Keratinocyte (primary cell): ENCODE measurements around the gene PPA2.

Experiments used
- EZH2 ChIP-seq: IDR thresholded peaks from one replicate; pipeline ENCODE4 v1.6.1; 2012; ENCODE audit warnings: inconsistent platforms, mild to moderate bottlenecking, low read length, moderate library complexity
- TF ChIP-seq, protein P1 (sequence below), 3 experiments: IDR thresholded peaks in 1 of 3; conservative IDR thresholded peaks in 1 of 3; optimal IDR thresholded peaks in 1 of 3; 2 replicates in 2 of 3; 3 replicates in 1 of 3; pipeline versions ENCODE3 to v1.5.1; 2011; ENCODE audit warnings: low read length in 3 of 3, mild to moderate bottlenecking in 3 of 3, moderate library complexity in 2 of 3, control low read depth in 1 of 3, inconsistent platforms in 1 of 3; ENCODE audit not compliant: insufficient read depth in 2 of 3; ENCODE audit errors: extremely low read depth in 1 of 3

DNA sequence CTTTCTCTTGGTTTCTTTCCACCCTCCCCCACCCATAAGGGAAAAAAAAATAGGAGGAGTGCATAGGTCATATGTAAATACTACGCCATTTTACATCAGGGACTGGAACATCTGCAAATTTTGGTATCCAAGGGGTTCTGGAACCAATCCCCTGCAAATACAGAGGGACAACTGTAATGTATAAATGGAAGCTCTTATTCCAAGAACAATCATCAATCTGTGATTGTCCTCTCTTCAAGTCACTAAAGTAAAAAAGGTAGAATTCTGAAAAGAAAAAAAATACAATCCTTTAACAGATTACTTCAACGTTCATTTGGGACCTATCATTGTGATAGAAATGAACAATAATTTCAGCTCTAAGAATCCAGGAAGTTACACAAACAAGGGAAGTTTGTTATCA lies 13.6 kb downstream of the PPA2 start:
- TF ChIP-seq, protein P1, sequence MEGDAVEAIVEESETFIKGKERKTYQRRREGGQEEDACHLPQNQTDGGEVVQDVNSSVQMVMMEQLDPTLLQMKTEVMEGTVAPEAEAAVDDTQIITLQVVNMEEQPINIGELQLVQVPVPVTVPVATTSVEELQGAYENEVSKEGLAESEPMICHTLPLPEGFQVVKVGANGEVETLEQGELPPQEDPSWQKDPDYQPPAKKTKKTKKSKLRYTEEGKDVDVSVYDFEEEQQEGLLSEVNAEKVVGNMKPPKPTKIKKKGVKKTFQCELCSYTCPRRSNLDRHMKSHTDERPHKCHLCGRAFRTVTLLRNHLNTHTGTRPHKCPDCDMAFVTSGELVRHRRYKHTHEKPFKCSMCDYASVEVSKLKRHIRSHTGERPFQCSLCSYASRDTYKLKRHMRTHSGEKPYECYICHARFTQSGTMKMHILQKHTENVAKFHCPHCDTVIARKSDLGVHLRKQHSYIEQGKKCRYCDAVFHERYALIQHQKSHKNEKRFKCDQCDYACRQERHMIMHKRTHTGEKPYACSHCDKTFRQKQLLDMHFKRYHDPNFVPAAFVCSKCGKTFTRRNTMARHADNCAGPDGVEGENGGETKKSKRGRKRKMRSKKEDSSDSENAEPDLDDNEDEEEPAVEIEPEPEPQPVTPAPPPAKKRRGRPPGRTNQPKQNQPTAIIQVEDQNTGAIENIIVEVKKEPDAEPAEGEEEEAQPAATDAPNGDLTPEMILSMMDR (optimal IDR thresholded peaks at IDR 0.05 in 1 of 3, IDR thresholded peaks at IDR 0.05 in 1 of 3, conservative IDR thresholded peaks at IDR 0.05 in 1 of 3; ENCODE audit: extremely low read depth in 1 of 3, insufficient read depth in 2 of 3, low read length in 3 of 3): no peak
- no peak for TF ChIP-seq EZH2
